Sigmoid colon (tissue), 7 donors: ENCODE results near the gene TTC4. TPM values are rescaled to one million over a fixed set of nuclear protein-coding genes. Genes with fewer than 3 reads are reported as not detected.
A peak's percentile ranks its signal among the peaks of the same experiment; 100 is the strongest.

Experiments
- DNase-seq: peaks from one replicate; pipeline ENCODE4 v3.0.0-alpha.2; 2019
- H3K27ac ChIP-seq, 4 donors: fragments of 200-600 bp; sonication (generic); one replicate each; pipeline ENCODE4 v1.5.1; 2016 to 2019; ENCODE audit warnings: mild to moderate bottlenecking in 1 of 4
- H3K27me3 ChIP-seq, 3 donors: fragments of 200-600 bp; sonication (generic); one replicate each; pipeline ENCODE4 v1.5.1; 2019; ENCODE audit warnings: mild to moderate bottlenecking in 1 of 3
- H3K36me3 ChIP-seq, 4 donors: fragments of 200-600 bp; sonication (generic); one replicate each; pipeline ENCODE4 v1.5.1; 2016 to 2019
- H3K4me1 ChIP-seq, 4 donors: fragments of 200-600 bp; sonication (generic); one replicate each; pipeline ENCODE4 v1.5.1; 2017 to 2019
- H3K4me3 ChIP-seq, 4 donors: fragments of 200-600 bp; sonication (generic); one replicate each; pipeline ENCODE4 v1.5.1; 2017 to 2019; ENCODE audit warnings: mild to moderate bottlenecking in 2 of 4, moderate library complexity in 1 of 4
- H3K9me3 ChIP-seq, 4 donors: fragments of 200-600 bp in 3 of 4; sonication (generic) in 3 of 4; one replicate each; pipeline versions ENCODE4 v1.5.1 to v1.6.1; 2013 to 2019
- EP300 ChIP-seq, 4 donors: sonication (generic); formaldehyde crosslinking; IDR thresholded peaks; one replicate each; pipeline ENCODE4 v1.6.1; 2017; ENCODE audit warnings: antibody characterized with exemption in 4 of 4
- POLR2A ChIP-seq, 2 donors: fragments of 450-650 bp; IDR thresholded peaks; one replicate each; pipeline ENCODE4 v1.6.1; 2016; ENCODE audit warnings: antibody characterized with exemption in 2 of 2, mild to moderate bottlenecking in 2 of 2, moderate library complexity in 2 of 2
- POLR2AphosphoS5 ChIP-seq, 4 donors: sonication (generic); formaldehyde crosslinking; IDR thresholded peaks; one replicate each; pipeline ENCODE4 v1.6.1; 2017; ENCODE audit warnings: antibody characterized with exemption in 4 of 4
- WGBS, 2 donors: extraction: QIAGEN DNeasy Blood & Tissue Kit; methylation state at CpG; one replicate each; pipeline ENCODE4 v1.1.7; 2013; 5-methylcytosine and 5-hydroxymethylcytosine counted together
- intact Hi-C: fragments of 100-400 bp; cut with DNase I; formaldehyde crosslinking; loops from one replicate; pipeline ENCODE4 v1.15.1; 2023
- polyA plus RNA-seq, 3 donors: library from polyadenylated mRNA; stranded (reverse); fragments of 200-250 nt; gene quantifications; one replicate each; pipeline ENCODE4 v1.2.3, GENCODE V29; 2013
- total RNA-seq, 4 donors: library from RNA; depleted of rRNA; stranded (reverse); fragments of >200 nt; gene quantifications; one replicate each; pipeline ENCODE4 v1.1.0, GENCODE V29; 2016
- TF ChIP-seq, protein P1 (sequence below), 4 experiments: fragments of 450-650 bp in 3 of 4; fragments of 200-600 bp in 1 of 4; IDR thresholded peaks; one replicate each; pipeline ENCODE4 v1.5.1; 2016 to 2019; ENCODE audit warnings: antibody characterized with exemption in 4 of 4, mild to moderate bottlenecking in 3 of 4, moderate library complexity in 2 of 4
- donor health status: healthy with polysubstance abuse.
- donor health status: Bipolar disorder and iron deficiency.
- donor health status: healthy.

Gene TTC4
- total and polyA plus RNA-seq, 7 donors, result 7.6 to 33.4 (median 15.0) TPM

- intact Hi-C loops, result loop anchor here (5.0 kb wide), 1 partner anchor 46 kb away; the partner anchor contains the start of gene TTC4
- no peak for TF ChIP-seq EP300 (IDR thresholded peaks at IDR 0.05)
- TF ChIP-seq, protein P1, sequence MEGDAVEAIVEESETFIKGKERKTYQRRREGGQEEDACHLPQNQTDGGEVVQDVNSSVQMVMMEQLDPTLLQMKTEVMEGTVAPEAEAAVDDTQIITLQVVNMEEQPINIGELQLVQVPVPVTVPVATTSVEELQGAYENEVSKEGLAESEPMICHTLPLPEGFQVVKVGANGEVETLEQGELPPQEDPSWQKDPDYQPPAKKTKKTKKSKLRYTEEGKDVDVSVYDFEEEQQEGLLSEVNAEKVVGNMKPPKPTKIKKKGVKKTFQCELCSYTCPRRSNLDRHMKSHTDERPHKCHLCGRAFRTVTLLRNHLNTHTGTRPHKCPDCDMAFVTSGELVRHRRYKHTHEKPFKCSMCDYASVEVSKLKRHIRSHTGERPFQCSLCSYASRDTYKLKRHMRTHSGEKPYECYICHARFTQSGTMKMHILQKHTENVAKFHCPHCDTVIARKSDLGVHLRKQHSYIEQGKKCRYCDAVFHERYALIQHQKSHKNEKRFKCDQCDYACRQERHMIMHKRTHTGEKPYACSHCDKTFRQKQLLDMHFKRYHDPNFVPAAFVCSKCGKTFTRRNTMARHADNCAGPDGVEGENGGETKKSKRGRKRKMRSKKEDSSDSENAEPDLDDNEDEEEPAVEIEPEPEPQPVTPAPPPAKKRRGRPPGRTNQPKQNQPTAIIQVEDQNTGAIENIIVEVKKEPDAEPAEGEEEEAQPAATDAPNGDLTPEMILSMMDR (IDR thresholded peaks at IDR 0.05), result no peak
- TF ChIP-seq POLR2AphosphoS5 (IDR thresholded peaks at IDR 0.05), result no peak
- TF ChIP-seq POLR2A (IDR thresholded peaks at IDR 0.05), result no peak
- H3K27ac ChIP-seq, result peak overlapping the region; percentile 73 to 84 (median 78)
- H3K4me3 ChIP-seq, result peak overlapping the region; percentile 69 to 88 (median 81)
- WGBS, 2 donors, result 1 to 4% methylated on average over 11 of the region's 11 CpGs
- peaks cover 0 to 17% (median 12%) of the 10 kb centered on the region in 4 donors for H3K4me1 ChIP-seq
- no peaks in the 10 kb centered on the region for H3K9me3 ChIP-seq
- DNase-seq, result no peak
- peaks cover 0 to 3% (median under 1%) of the 10 kb centered on the region in 4 donors for H3K36me3 ChIP-seq
- no peaks in the 10 kb centered on the region for H3K27me3 ChIP-seq
Observed at GRCh38 chr1:54763816-54764132, 48.1 kb downstream of the TTC4 start.

DNA sequence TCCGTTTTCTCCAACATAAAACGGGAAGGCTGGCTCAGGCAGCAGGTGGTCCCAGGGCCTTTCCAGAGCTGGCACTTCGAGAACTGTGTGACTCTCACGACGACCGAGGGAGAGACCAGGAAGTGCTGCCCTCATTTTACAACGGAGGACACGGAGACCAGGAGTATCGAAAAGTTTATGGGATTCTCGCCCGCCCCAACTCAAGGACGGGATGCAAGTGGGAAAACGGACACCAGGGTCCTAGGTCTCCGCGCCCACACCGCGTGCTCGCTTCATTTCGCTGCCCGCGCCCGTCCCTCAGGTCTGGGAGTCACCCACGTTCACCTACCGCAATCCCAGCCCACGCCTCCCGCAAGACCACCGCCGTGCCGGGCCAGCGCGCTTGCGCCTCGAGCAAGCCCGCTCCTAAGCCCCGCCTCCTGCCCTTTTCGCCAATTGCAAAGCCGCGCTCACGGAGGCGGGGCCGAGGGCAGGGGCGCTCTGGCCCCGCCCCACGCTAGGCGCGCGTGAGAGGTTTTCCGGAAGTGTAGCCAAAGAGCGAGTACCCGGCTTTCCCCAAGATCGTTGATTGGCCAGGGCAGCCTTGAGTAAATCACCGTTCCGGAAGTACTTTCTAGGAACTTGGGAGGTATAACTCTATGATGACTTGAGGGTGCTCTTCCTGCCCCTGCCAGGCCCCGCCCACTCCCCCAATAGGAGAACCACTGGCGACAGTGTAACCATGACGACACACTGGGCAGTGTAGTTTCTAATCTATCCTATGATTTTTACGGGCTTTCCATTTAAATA is 48.7 kb downstream of the TTC4 start, which contains the start of gene PARS2:
PARS2 (minus strand) TSS at position 391 of the 789 bp plus-strand sequence. CDS start 5,362 bp downstream, outside the sequence.
- TF ChIP-seq EP300 (IDR thresholded peaks at IDR 0.05), result peak in 1 of 4 donors; percentile 64
- peak; percentile 87 to 97 (median 94) for TF ChIP-seq POLR2AphosphoS5 (IDR thresholded peaks at IDR 0.05)
- TF ChIP-seq POLR2A (IDR thresholded peaks at IDR 0.05), result peak; percentile 67 to 73
- TF ChIP-seq, protein P1 (IDR thresholded peaks at IDR 0.05), result no peak
- peak within 1 kb of the TSS; percentile 73 to 84 (median 78) for H3K27ac ChIP-seq
- intact Hi-C loops, result loop anchor here (5.0 kb wide), 1 partner anchor 47 kb away; the partner anchor contains the start of gene TTC4
- H3K36me3 ChIP-seq, result no peaks in the 10 kb centered on the region
- WGBS, 2 donors, result 0% methylated on average over 57 of the region's 57 CpGs
- H3K9me3 ChIP-seq, result no peaks in the 10 kb centered on the region
- H3K4me1 ChIP-seq, result peaks cover 0 to 17% (median 12%) of the 10 kb centered on the region in 4 donors
- no peaks in the 10 kb centered on the region for H3K27me3 ChIP-seq
- peak within 1 kb of the TSS; percentile 69 to 88 (median 81) for H3K4me3 ChIP-seq
- peak; percentile 99 for DNase-seq

GRCh38 chr1:54764922-54765561 is 49.4 kb downstream of the TTC4 start:
- peak overlapping the region; percentile 63 to 77 (median 73) for H3K27ac ChIP-seq
- DNase-seq, result no peak
- H3K4me3 ChIP-seq, result peak overlapping the region; percentile 28 to 82 (median 74)
- H3K27me3 ChIP-seq, result no peaks in the 10 kb centered on the region
- TF ChIP-seq EP300 (IDR thresholded peaks at IDR 0.05) (no peak), POLR2A (IDR thresholded peaks at IDR 0.05) (no peak), POLR2AphosphoS5 (IDR thresholded peaks at IDR 0.05) (no peak)
- TF ChIP-seq, protein P1 (IDR thresholded peaks at IDR 0.05), result no peak
- no peaks in the 10 kb centered on the region for H3K36me3 ChIP-seq
- H3K4me1 ChIP-seq, result peaks cover 0 to 17% (median 12%) of the 10 kb centered on the region in 4 donors
- intact Hi-C loops, result loop anchor here (5.0 kb wide), 2 partner anchors 37 to 48 kb away; partner anchors contain the start of genes TTC22 and TTC4
- WGBS, 2 donors, result 51 to 67% methylated on average over 13 of the region's 13 CpGs
- H3K9me3 ChIP-seq, result no peaks in the 10 kb centered on the region

GRCh38 chr1:54766726-54767125 is 51.1 kb downstream of the TTC4 start:
- WGBS, 2 donors, result 67 to 72% methylated on average over 4 of the region's 4 CpGs
- TF ChIP-seq POLR2AphosphoS5 (IDR thresholded peaks at IDR 0.05), result no peak
- TF ChIP-seq POLR2A (IDR thresholded peaks at IDR 0.05), result no peak
- TF ChIP-seq, protein P1 (IDR thresholded peaks at IDR 0.05), result no peak
- no peak for TF ChIP-seq EP300 (IDR thresholded peaks at IDR 0.05)
- Histone ChIP-seq H3K4me1 (peaks cover 0 to 17% (median 12%) of the 10 kb centered on the region in 4 donors), H3K4me3 (no peak overlapping the region), H3K27me3 (no peaks in the 10 kb centered on the region), H3K36me3 (no peaks in the 10 kb centered on the region), H3K9me3 (no peaks in the 10 kb centered on the region), H3K27ac (no peak overlapping the region)
- no peak for DNase-seq
- intact Hi-C loops, result loop anchor here (5.0 kb wide), 1 partner anchor 36 kb away; the partner anchor contains the start of gene TTC22
